GM18505 (cell line): ENCODE results near the gene RANBP10.

Source experiments
- ATAC-seq: cut with Tn5 transposase; IDR thresholded peaks from one replicate; pipeline ENCODE4 v1.9.1; 2021; ENCODE audit not compliant: unreplicated experiment
- POLR2A ChIP-seq: IDR thresholded peaks from 4 replicates; pipeline ENCODE4 v1.6.1; 2011; ENCODE audit warnings: borderline replicate concordance; ENCODE audit not compliant: insufficient read depth, insufficient read length; ENCODE audit errors: extremely low read depth

Gene RANBP10

GRCh38 chr16:67780847-67781564, 25.4 kb downstream of the RANBP10 start:
- ATAC-seq, result no peak
- no peak for TF ChIP-seq POLR2A

- no peak for TF ChIP-seq POLR2A
- no peak for ATAC-seq
Measured at GRCh38 chr16:67779256-67780014, 26.9 kb downstream of the RANBP10 start.

- ATAC-seq, result no peak
- TF ChIP-seq POLR2A, result no peak
Measured at GRCh38 chr16:67775273-67775672, 31.1 kb downstream of the RANBP10 start.

- no peak for ATAC-seq
- no peak for TF ChIP-seq POLR2A
Measured at GRCh38 chr16:67774457-67774853, 31.9 kb downstream of the RANBP10 start.

GRCh38 chr16:67773569-67774456, 32.5 kb downstream of the RANBP10 start:
- TF ChIP-seq POLR2A, result no peak
- no peak for ATAC-seq

GRCh38 chr16:67773099-67773498, 33.3 kb downstream of the RANBP10 start:
- ATAC-seq, result no peak
- TF ChIP-seq POLR2A, result no peak

GRCh38 chr16:67770346-67770991, 35.9 kb downstream of the RANBP10 start:
- TF ChIP-seq POLR2A, result no peak
- no peak for ATAC-seq

- ATAC-seq, result no peak
- no peak for TF ChIP-seq POLR2A
Measured at GRCh38 chr16:67767953-67768352, 38.4 kb downstream of the RANBP10 start.

- ATAC-seq, result no peak
Measured at GRCh38 chr16:67766291-67766690, 40.1 kb downstream of the RANBP10 start.

GRCh38 chr16:67764158-67764667, 42.1 kb downstream of the RANBP10 start:
- no peak for TF ChIP-seq POLR2A
- no peak for ATAC-seq

More at GRCh38 chr16:67766291-67766690, 40.1 kb downstream of the RANBP10 start:
- no peak for TF ChIP-seq POLR2A

GRCh38 chr16:67763066-67763465, 43.3 kb downstream of the RANBP10 start:
- TF ChIP-seq POLR2A, result no peak
- no peak for ATAC-seq

- no peak for ATAC-seq
- TF ChIP-seq POLR2A, result no peak
Measured at GRCh38 chr16:67762385-67762784, 44.0 kb downstream of the RANBP10 start.
